HEK293T (cell line): ENCODE results near the gene RPL26.

Experiments used
- CTCF ChIA-PET: fragments of 350-600 bp; formaldehyde crosslinking; extraction: SDS; loops from one replicate; lab custom pipeline; 2021; ENCODE audit warnings: antibody characterized with exemption, inconsistent platforms; lab: Yijun Ruan, JAX
- POLR2A ChIA-PET: fragments of 350-600 bp; formaldehyde crosslinking; extraction: SDS; loops from one replicate; lab custom pipeline; 2020; ENCODE audit warnings: antibody characterized with exemption, inconsistent platforms; lab: Yijun Ruan, JAX
- DNase-seq: peaks from one replicate; pipeline ENCODE4 v3.0.0; 2012; ENCODE audit warnings: mixed read lengths; ENCODE audit errors: extremely low spot score
- ARNT ChIP-seq: fragments of 450-650 bp; IDR thresholded peaks from 2 replicates; pipeline ENCODE4 v1.6.1; 2017; ENCODE audit warnings: mild to moderate bottlenecking
- BHLHE40 ChIP-seq: fragments of 450-650 bp; IDR thresholded peaks from 2 replicates; pipeline ENCODE4 v1.6.1; 2016; ENCODE audit warnings: mild to moderate bottlenecking, moderate library complexity, borderline replicate concordance
- CTBP1 ChIP-seq: fragments of 450-650 bp; IDR thresholded peaks from 2 replicates; pipeline ENCODE4 v1.6.1; 2016; ENCODE audit warnings: borderline replicate concordance
- ELF4 ChIP-seq: fragments of 450-650 bp; IDR thresholded peaks from 2 replicates; pipeline ENCODE4 v1.6.1; 2017; ENCODE audit warnings: antibody characterized with exemption
- FOXA1 ChIP-seq: fragments of 450-650 bp; IDR thresholded peaks from 2 replicates; pipeline ENCODE4 v1.6.1; 2016; ENCODE audit warnings: mild to moderate bottlenecking
- FOXK2 ChIP-seq: fragments of 450-650 bp; IDR thresholded peaks from 2 replicates; pipeline ENCODE4 v1.6.1; 2016; ENCODE audit warnings: mild to moderate bottlenecking
- FOXM1 ChIP-seq: fragments of 450-650 bp; IDR thresholded peaks from 2 replicates; pipeline ENCODE4 v1.6.1; 2017; ENCODE audit warnings: mild to moderate bottlenecking, borderline replicate concordance
- HDGF ChIP-seq: fragments of 450-650 bp; IDR thresholded peaks from 2 replicates; pipeline ENCODE4 v1.6.1; 2017; ENCODE audit warnings: antibody characterized with exemption, borderline replicate concordance
- L3MBTL2 ChIP-seq: fragments of 450-650 bp; conservative IDR thresholded peaks from 2 replicates; pipeline ENCODE4 v1.6.1; 2016; ENCODE audit warnings: mild to moderate bottlenecking
- LEF1 ChIP-seq: fragments of 450-650 bp; IDR thresholded peaks from 2 replicates; pipeline ENCODE4 v1.6.1; 2017; ENCODE audit warnings: mild to moderate bottlenecking, borderline replicate concordance
- NFRKB ChIP-seq: fragments of 450-650 bp; IDR thresholded peaks from 2 replicates; pipeline ENCODE4 v1.6.1; 2016; ENCODE audit warnings: mild to moderate bottlenecking, moderate library complexity
- SP1 ChIP-seq: fragments of 450-650 bp; IDR thresholded peaks from 2 replicates; pipeline ENCODE4 v1.6.1; 2017
- SUZ12 ChIP-seq: fragments of 450-650 bp; IDR thresholded peaks from 2 replicates; pipeline ENCODE4 v1.6.1; 2016; ENCODE audit warnings: mild to moderate bottlenecking
- TARDBP ChIP-seq: fragments of 450-650 bp; IDR thresholded peaks from 2 replicates; pipeline ENCODE4 v1.6.1; 2016
- ZNF384 ChIP-seq: fragments of 450-650 bp; IDR thresholded peaks from 2 replicates; pipeline ENCODE4 v1.6.1; 2016
- TF ChIP-seq, protein P1 (sequence below): fragments of 450-650 bp; IDR thresholded peaks from 2 replicates; pipeline ENCODE4 v1.6.1; 2016

RPL26 gene

DNA sequence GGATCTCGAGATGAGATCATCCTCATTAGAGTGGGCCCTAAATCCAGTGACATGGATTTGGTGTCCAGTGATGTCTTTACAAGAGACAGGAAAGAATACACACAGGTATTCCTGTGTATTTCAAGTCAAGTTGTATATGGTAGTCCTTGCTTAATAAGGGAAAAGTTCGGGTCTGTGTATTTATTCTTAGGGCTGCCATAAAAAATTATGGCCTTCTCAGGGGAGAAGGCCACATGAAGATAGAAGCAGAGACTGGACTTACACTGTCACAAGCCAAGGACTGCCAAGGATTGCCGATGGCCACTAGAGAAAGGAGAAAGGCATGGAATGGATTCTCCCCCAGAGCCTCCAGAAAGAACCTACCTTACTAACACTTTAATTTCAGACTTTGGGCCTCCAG lies 14.8 kb downstream of the RPL26 start:
- POLR2A ChIA-PET, result no interaction called here
- no peak for TF ChIP-seq CTBP1
- no peak for TF ChIP-seq FOXA1
- TF ChIP-seq ARNT, result no peak
- no peak for TF ChIP-seq SUZ12
- no peak for TF ChIP-seq NFRKB
- TF ChIP-seq FOXK2, result no peak
- no peak for TF ChIP-seq BHLHE40
- TF ChIP-seq ELF4, result no peak
- DNase-seq, result no peak
- CTCF ChIA-PET, result interaction anchor here (1.2 kb wide), 1 partner anchor 16 kb away, joined by 3 read pairs; no protein-coding TSS in a partner anchor

DNA sequence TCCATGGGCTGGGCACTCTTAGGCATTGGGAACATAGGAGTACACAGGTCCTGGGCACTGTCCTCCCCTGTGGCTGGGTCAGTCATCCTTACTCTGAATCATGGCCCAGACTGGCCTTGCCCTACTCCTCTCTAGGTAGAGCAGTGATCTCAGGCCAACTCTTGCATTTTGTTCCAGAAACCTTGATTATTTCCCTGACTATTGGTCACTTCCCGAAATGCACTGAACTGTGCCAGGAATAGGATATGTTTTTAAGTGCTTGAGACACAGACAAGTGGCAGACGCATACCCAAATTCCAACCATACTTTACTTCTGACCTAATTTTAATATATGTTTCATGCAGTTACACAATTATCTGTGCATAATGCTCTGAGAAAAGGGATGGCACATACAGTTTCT lies 16.8 kb downstream of the RPL26 start:
- CTCF ChIA-PET, result no interaction called here
- TF ChIP-seq L3MBTL2 (no peak), FOXK2 (no peak), BHLHE40 (no peak), SP1 (no peak), HDGF (no peak), SUZ12 (no peak), ARNT (no peak), FOXM1 (no peak), ELF4 (no peak), FOXA1 (no peak), NFRKB (no peak), CTBP1 (no peak), LEF1 (no peak), TARDBP (no peak)
- TF ChIP-seq, protein P1, sequence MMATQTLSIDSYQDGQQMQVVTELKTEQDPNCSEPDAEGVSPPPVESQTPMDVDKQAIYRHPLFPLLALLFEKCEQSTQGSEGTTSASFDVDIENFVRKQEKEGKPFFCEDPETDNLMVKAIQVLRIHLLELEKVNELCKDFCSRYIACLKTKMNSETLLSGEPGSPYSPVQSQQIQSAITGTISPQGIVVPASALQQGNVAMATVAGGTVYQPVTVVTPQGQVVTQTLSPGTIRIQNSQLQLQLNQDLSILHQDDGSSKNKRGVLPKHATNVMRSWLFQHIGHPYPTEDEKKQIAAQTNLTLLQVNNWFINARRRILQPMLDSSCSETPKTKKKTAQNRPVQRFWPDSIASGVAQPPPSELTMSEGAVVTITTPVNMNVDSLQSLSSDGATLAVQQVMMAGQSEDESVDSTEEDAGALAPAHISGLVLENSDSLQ, result no peak
- DNase-seq, result no peak
- POLR2A ChIA-PET, result no interaction called here

- CTCF ChIA-PET, result no interaction called here
- POLR2A ChIA-PET, result no interaction called here
- DNase-seq, result no peak
- TF ChIP-seq ELF4 (no peak), NFRKB (no peak), HDGF (no peak), ZNF384 (no peak), TARDBP (no peak), FOXM1 (no peak), SP1 (no peak), BHLHE40 (no peak)
Observed at GRCh38 chr17:8365143-8365542, 17.9 kb downstream of the RPL26 start.

DNA sequence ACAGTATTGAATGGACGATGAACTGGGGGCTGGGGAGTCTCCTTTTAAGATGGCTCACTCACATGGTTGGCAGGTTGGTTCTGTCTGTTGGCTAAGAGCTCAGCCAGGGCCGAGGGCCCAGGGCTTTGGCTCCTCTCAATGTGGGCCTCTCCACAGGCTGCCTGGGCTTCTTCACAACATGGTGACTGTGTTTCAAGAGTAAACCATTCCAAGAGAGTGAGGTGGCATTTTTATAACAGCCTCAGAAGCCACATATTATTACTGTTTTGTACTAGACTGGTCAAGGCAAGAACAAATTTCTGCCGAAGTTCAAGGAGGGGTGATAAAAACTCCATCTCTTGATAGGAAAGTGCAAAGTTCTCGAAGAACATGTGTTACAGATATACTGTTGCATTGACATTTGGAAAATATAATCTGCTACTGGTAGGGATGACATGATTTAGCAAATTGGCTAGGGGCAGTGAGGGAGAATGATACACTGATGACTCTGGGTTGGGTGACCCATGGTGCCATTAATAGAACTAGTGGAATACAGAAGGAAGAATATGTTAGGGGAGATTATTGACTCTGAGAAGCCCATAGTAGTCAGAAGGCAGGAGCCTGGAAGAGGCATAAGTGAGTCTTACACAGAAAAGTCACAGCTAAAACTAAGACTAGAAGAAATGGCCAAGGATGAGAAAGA lies 20.2 kb downstream of the RPL26 start:
- ChIA-PET POLR2A (no interaction called here), CTCF (no interaction called here)
- TF ChIP-seq ZNF384, result no peak
- no peak for TF ChIP-seq TARDBP
- TF ChIP-seq L3MBTL2, result no peak
- no peak for TF ChIP-seq HDGF
- TF ChIP-seq ELF4, result no peak
- TF ChIP-seq, protein P1, result no peak
- no peak for TF ChIP-seq CTBP1
- no peak for TF ChIP-seq BHLHE40
- DNase-seq, result no peak

DNA sequence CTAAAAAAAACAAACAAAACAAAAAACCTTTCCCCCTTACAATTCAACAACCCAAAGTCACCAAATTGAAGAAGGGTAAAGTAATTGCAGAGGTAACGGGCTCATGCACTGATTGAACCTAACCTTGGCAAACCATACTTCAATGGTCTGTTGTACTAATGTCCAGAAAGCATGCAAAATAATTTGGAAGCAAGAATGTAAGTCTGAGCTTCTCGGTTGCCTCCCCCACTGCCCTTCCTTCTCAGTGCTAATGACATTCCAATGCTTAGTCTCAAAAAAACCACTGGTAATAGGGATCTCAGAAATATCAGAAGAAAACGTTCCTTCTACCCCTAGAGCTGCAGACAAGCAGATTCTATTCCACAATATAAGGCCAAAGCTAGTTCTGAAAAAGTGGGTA lies 22.2 kb downstream of the RPL26 start:
- ChIA-PET POLR2A (interaction anchor here (0.9 to 1.5 kb wide), 2 partner anchors 16 to 23 kb away, joined by 3 to 4 read pairs; partner anchors contain the start of gene KRABD2), CTCF (interaction anchor here (0.6 kb wide), 1 partner anchor 27 kb away, joined by 3 read pairs; no protein-coding TSS in a partner anchor)
- no peak for DNase-seq
- TF ChIP-seq FOXA1 (no peak), ARNT (no peak), ZNF384 (no peak), ELF4 (no peak), CTBP1 (no peak)
- TF ChIP-seq, protein P1, result no peak

DNA sequence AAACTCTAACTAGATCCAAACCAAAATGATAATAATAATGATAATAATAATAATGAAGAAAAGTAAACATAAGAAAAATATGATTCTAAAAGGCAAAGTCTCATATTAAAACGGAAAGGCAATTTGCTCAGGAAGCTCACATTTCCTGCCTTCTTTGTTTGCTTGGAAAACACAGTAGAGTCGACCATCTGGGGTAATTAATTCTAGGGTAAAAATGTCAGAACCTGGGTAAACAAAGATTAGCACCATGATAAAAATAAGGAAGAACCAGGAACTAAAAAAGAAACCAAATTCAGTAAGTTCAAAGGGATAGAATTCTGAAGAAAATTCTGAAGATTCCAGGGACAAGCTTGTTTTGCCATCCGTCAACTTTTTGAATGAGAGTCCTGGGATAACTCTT lies 22.7 kb downstream of the RPL26 start:
- TF ChIP-seq NFRKB (no peak), HDGF (no peak), FOXA1 (no peak), FOXK2 (no peak), BHLHE40 (no peak), ZNF384 (no peak), FOXM1 (no peak), ELF4 (no peak), LEF1 (no peak), SP1 (no peak), TARDBP (no peak)
- TF ChIP-seq, protein P1, result no peak
- DNase-seq, result no peak
- CTCF ChIA-PET, result interaction anchor here (0.6 kb wide), 1 partner anchor 26 kb away, joined by 3 read pairs; no protein-coding TSS in a partner anchor
- POLR2A ChIA-PET, result interaction anchor here (0.9 to 1.7 kb wide), 4 partner anchors 14 to 22 kb away, joined by 3 to 4 read pairs (median 4); partner anchors contain the start of gene KRABD2
